Measurements from ENCODE around the gene RHPN2. TPM values are rescaled to one million over a fixed set of nuclear protein-coding genes. Genes with fewer than 3 reads are reported as not detected.
"Not testable (repeated sequence)": the region's sequence is repeated elsewhere in the genome, so short reads cannot be mapped to it uniquely, and the experiment has no call there.

RHPN2 gene
- polyA plus RNA-seq, 1 donor, result 34.4 TPM

DNA sequence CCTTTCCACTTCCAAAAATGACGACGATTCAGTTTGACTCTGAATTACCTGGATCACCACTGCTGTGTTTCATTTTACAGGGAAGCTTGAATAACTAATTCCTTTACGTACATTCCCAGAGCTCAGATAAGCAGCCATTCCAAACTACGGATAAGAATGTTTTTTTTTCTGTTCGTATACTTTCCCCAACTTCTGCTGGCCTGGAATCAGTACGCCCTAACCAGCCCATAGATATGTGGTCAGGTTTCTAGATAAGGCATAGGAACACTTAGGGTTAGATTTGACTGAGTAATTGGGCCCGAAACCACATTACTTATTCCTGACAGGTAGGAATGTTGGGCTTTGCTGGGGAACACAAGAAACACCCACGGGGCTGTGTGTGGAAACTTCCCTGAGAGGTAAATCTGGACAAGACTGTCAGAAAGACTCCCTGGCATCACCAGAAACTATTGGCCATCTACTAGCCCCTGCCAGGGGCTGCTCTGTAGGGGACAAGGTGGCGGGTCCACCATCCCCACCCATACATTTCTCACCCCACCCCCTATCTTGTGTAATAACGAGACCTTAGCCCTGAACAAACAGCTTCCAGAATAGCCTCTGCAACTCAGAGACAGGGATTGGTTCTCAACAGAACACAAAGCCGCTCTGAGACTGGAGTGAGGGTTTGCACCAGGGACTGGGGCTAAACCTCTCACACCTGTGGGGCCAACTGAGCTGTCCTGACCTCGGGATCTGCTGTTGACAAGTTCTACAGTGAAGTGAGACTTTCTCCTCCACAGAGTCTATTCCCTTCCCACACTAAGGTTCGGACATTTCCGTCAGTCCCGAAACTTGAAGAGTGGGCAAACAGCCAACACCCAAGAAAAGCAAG, 15.6 kb downstream of the RHPN2 start:
- Histone ChIP-seq H3K36me3 (ENCODE audit: control insufficient read depth, insufficient read depth, low read length) (peaks cover 10% of the 10 kb centered on the region), H3K4me1 (ENCODE audit: control insufficient read depth, insufficient read depth, low read length) (peaks cover 56% of the 10 kb centered on the region), H3K4me3 (ENCODE audit: low read length) (no peak overlapping the region), H3K27me3 (ENCODE audit: control insufficient read depth, insufficient read depth, low read length) (no peaks in the 10 kb centered on the region), H3K27ac (ENCODE audit: low read length) (peak overlapping the region; percentile 99), H3K9me3 (ENCODE audit: control insufficient read depth, low read depth, low read length) (no peaks in the 10 kb centered on the region)
- peak in 1 of 2 donors; percentile 69 for DNase-seq
- WGBS (ENCODE audit: insufficient coverage, low lambda C conversion rate), result 17% methylated on average over 1 of the region's 15 CpGs

DNA sequence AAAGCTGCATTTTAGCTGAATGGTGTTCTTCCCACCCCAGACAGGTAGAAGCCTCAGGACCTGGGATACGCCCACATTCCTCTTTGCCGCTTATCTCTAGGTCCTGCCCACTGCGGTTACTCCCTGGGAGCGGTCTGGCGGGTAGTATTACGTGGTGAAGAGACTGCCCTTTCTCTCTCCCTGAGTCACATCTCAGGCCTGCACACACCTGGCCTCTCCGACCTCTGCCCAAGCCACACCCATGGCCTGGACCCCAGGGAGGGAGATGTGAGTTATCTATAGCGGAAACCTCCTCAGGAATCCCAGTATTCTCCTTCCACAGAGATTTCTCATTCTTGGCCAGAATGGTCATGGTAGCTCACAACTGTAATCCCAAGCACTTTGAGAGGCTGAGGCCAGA, 17.3 kb downstream of the RHPN2 start:
- Histone ChIP-seq H3K4me3 (ENCODE audit: low read length) (no peak overlapping the region), H3K9me3 (ENCODE audit: control insufficient read depth, low read depth, low read length) (no peaks in the 10 kb centered on the region), H3K4me1 (ENCODE audit: control insufficient read depth, insufficient read depth, low read length) (peaks cover 54% of the 10 kb centered on the region), H3K27ac (ENCODE audit: low read length) (peak overlapping the region; percentile 99), H3K27me3 (ENCODE audit: control insufficient read depth, insufficient read depth, low read length) (no peaks in the 10 kb centered on the region), H3K36me3 (ENCODE audit: control insufficient read depth, insufficient read depth, low read length) (peaks cover 6% of the 10 kb centered on the region)
- DNase-seq, result peak; percentile 98 to 99
- WGBS (ENCODE audit: insufficient coverage, low lambda C conversion rate), result no CpG with 5 or more reads among the region's 8 CpGs

DNA sequence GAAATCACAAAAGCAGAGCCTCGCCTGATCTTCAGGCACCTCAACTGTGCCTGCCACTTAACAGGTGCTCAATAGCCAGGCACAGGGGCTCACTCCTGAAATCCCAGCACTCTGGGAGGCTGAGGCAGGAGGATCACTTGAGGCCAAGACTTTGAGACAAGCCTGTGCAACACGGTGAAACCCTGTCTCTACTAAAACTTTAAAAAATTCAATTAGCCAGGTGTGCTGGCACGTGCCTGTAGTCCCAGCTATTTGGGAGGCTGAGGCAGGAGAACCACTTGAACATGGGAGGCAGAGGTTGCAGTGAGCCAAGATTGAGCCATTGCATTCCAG, 22.9 kb downstream of the RHPN2 start:
- H3K27me3 ChIP-seq (ENCODE audit: control insufficient read depth, insufficient read depth, low read length); DNase-seq; H3K36me3 ChIP-seq (ENCODE audit: control insufficient read depth, insufficient read depth, low read length); H3K4me3 ChIP-seq (ENCODE audit: low read length); H3K9me3 ChIP-seq (ENCODE audit: control insufficient read depth, low read depth, low read length): not testable (repeated sequence)
- H3K4me1 ChIP-seq (ENCODE audit: control insufficient read depth, insufficient read depth, low read length), result peaks cover 42% of the 10 kb centered on the region
- peak overlapping the region; percentile 95 for H3K27ac ChIP-seq (ENCODE audit: low read length)
- no CpG with 5 or more reads among the region's 3 CpGs for WGBS (ENCODE audit: insufficient coverage, low lambda C conversion rate)

DNA sequence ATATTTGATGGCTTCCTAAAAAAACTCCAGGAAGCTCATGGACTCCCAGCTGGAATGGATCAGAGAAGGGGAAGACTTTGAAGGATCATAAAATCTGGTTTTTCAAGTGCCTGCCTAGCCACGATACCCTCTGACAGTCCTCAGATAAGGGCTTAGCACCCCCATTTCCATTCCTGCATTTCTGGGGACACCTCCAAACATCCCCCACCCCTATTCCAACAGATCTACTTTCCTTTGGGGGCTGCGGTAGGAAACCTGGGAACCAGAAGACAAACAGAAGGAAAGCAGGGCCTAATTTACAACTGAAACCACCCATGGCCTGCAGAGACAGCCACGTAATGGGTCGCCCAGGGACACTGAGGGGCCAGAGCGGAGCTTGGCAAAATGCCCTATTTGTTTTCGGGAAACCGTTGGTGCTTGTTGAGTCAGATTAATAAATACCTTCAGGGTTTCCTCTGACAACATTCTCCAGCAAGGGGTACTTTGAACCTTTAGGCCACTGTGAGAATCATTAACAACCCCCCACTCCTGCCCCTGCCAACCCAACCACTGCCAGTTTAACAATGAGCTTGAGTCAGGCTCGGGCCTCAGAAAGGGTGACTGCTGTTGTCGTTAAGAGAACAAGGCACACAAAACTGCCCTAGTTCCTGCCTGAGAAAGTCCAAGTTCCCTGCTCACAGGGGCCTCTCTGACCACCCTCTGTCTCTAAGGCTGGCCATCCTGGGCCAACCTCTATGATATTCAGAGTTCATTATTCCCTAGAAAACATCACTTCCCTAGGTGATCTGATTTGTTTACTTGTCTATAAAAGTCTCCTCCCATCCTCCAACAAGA, 23.5 kb downstream of the RHPN2 start:
- peaks cover 39% of the 10 kb centered on the region for H3K4me1 ChIP-seq (ENCODE audit: control insufficient read depth, insufficient read depth, low read length)
- H3K27me3 ChIP-seq (ENCODE audit: control insufficient read depth, insufficient read depth, low read length), result no peaks in the 10 kb centered on the region
- no peak overlapping the region for H3K4me3 ChIP-seq (ENCODE audit: low read length)
- DNase-seq, result peak; percentile 96 to 99
- H3K27ac ChIP-seq (ENCODE audit: low read length), result peak overlapping the region; percentile 95
- peaks cover 2% of the 10 kb centered on the region for H3K36me3 ChIP-seq (ENCODE audit: control insufficient read depth, insufficient read depth, low read length)
- no CpG with 5 or more reads among the region's 9 CpGs for WGBS (ENCODE audit: insufficient coverage, low lambda C conversion rate)
- peaks cover 7% of the 10 kb centered on the region for H3K9me3 ChIP-seq (ENCODE audit: control insufficient read depth, low read depth, low read length)

DNA sequence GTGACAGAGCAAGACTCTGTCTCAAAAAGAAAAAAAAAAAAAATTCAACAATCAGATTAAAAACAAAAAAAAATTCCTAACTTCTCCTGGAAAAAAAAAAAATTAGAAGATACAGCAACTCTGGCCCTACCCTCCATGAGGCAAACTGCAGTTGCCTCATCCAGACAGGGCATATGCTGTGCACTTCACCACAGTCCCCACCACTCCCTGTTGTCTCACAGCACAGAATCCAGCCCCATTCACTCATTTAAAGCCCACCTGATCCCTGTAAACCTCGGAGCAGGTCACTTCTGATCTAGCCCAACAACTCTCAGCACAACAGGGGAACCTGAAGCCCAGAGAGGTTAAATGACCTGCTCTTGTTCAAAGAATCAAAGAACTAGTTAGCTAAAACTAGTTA, 24.9 kb downstream of the RHPN2 start:
- H3K4me3 ChIP-seq (ENCODE audit: low read length), result no peak overlapping the region
- peak overlapping the region; percentile 95 for H3K27ac ChIP-seq (ENCODE audit: low read length)
- WGBS (ENCODE audit: insufficient coverage, low lambda C conversion rate), result no CpG with 5 or more reads among the region's 1 CpG
- H3K36me3 ChIP-seq (ENCODE audit: control insufficient read depth, insufficient read depth, low read length), result peaks cover 4% of the 10 kb centered on the region
- no peaks in the 10 kb centered on the region for H3K27me3 ChIP-seq (ENCODE audit: control insufficient read depth, insufficient read depth, low read length)
- DNase-seq, result no peak
- peaks cover 7% of the 10 kb centered on the region for H3K9me3 ChIP-seq (ENCODE audit: control insufficient read depth, low read depth, low read length)
- H3K4me1 ChIP-seq (ENCODE audit: control insufficient read depth, insufficient read depth, low read length), result peaks cover 39% of the 10 kb centered on the region

DNA sequence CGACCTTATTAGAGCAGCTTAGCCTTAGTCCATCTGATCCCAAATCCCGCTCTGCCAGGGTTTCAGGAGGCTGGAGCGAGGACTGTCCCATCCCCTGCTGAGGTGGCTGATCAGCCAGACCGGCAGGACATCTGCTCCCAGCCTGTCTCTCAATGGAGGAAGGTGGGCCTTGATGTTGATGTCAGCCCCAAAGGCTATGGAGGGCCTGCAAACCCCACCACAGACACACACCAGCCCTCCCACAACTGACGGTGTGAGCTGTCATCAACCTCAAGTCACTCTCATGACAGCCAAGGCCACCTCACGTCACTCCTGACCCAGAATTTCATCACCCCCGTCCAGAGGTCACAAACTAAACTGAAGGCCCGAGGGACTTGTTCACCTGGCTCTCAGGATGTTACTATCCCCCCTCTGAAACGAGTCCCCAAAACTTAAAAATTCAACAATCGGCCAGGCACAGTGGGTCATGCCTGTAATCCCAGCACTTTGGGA, 25.5 kb downstream of the RHPN2 start:
- Histone ChIP-seq H3K27ac (ENCODE audit: low read length) (peak overlapping the region; percentile 95), H3K4me3 (ENCODE audit: low read length) (no peak overlapping the region), H3K36me3 (ENCODE audit: control insufficient read depth, insufficient read depth, low read length) (peaks cover 4% of the 10 kb centered on the region), H3K9me3 (ENCODE audit: control insufficient read depth, low read depth, low read length) (peaks cover 7% of the 10 kb centered on the region), H3K4me1 (ENCODE audit: control insufficient read depth, insufficient read depth, low read length) (peaks cover 39% of the 10 kb centered on the region), H3K27me3 (ENCODE audit: control insufficient read depth, insufficient read depth, low read length) (no peaks in the 10 kb centered on the region)
- DNase-seq, result peak in 1 of 2 donors; percentile 66
- WGBS (ENCODE audit: insufficient coverage, low lambda C conversion rate), result no CpG with 5 or more reads among the region's 10 CpGs

DNA sequence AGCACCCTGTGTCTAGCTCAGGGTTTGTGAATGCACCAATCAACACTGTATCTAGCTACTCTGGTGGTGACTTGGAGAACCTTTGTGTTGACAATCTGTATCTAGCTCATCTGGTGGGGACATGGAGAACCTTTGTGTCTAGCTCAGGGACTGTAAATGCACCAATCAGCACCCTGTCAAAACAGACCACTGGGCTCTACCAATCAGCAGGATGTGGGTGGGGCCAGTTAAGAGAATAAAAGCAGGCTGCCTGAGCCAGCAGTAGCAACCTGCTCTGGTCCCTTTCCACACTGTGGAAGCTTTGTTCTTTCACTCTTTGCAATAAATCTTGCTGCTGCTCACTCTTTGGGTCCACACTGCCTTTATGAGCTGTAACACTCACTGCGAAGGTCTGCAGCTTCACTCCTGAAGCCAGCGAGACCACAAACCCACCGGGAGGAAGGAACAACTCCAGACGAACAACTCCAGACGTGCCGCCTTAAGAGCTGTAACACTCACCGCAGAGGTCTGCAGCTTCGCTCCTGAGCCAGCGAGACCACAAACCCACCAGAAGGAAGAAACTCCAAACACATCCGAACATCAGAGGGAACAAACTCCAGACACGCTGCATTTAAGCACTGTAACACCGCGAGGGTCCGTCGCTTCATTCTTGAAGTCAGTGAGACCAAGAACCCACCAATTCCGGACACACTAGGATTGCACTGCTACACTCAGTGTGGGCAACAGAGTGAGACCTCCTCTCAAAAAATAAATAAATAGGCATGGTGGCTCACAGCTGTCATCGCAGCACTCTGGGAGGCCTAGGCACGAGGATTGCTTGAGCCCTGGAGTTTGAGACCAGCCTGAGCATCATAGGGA, 27.3 kb downstream of the RHPN2 start:
- H3K27me3 ChIP-seq (ENCODE audit: control insufficient read depth, insufficient read depth, low read length); H3K9me3 ChIP-seq (ENCODE audit: control insufficient read depth, low read depth, low read length); DNase-seq; H3K27ac ChIP-seq (ENCODE audit: low read length); H3K36me3 ChIP-seq (ENCODE audit: control insufficient read depth, insufficient read depth, low read length); H3K4me3 ChIP-seq (ENCODE audit: low read length): not testable (repeated sequence)
- no CpG with 5 or more reads among the region's 18 CpGs for WGBS (ENCODE audit: insufficient coverage, low lambda C conversion rate)
- H3K4me1 ChIP-seq (ENCODE audit: control insufficient read depth, insufficient read depth, low read length), result peaks cover 41% of the 10 kb centered on the region

DNA sequence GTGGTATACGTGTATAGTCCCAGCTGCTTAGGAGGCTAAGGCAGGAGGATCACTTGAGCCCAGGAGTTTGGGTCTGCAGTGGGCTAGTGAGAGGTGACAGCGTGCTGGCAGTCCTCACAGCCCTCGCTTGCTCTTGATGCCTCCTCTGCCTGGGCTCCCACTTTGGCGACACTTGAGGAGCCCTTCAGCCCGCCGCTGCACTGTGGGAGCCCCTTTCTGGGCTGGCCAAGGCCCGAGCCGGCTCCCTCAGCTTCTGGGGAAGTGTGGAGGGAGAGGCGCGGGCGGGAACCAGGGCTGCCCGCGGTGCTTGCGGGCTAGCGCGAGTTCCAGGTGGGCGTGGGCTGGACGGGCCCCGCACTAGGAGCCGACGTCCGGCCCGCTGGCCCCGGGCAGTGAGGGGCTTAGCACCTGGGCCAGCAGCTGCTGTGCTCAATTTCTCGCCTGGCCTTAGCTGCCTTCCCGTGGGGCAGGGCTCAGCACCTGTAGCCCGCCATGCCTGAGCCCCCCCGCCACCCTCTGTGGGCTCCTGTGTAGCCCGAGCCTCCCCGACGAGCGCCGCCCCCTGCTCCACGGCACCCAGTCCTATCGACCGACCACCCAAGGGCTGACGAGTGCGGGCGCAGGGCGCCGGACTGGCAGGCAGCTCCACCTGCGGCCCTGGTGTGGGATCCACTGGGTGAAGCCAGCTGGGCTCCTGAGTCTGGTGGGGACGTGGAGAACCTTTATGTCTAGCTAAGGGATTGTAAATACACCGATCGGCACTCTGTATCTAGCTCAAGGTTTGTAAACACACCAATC, 28.1 kb downstream of the RHPN2 start:
- H3K27me3 ChIP-seq (ENCODE audit: control insufficient read depth, insufficient read depth, low read length); DNase-seq; H3K27ac ChIP-seq (ENCODE audit: low read length); H3K36me3 ChIP-seq (ENCODE audit: control insufficient read depth, insufficient read depth, low read length); H3K4me3 ChIP-seq (ENCODE audit: low read length); H3K9me3 ChIP-seq (ENCODE audit: control insufficient read depth, low read depth, low read length): not testable (repeated sequence)
- 100% methylated on average over 2 of the region's 45 CpGs for WGBS (ENCODE audit: insufficient coverage, low lambda C conversion rate)
- peaks cover 36% of the 10 kb centered on the region for H3K4me1 ChIP-seq (ENCODE audit: control insufficient read depth, insufficient read depth, low read length)

DNA sequence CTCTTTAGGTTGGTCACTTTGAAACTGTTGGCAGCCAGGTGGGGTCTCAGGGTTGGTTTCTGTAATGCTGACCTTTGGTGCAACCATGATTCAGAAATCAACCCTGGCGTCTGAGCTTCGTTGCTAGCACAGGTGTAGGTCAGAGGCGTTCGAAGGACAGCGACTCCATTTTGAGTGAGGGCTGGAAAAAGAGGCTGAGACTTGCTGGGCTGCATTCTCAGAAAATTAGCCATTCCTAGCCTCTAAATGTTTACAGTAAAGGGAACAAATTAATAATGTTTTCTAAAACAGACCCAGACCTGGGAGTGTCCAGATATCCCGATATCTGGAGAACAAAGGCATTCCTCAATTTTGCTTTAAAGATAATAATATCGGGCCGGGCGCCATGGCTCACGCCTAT, 29.2 kb downstream of the RHPN2 start:
- peaks cover 28% of the 10 kb centered on the region for H3K4me1 ChIP-seq (ENCODE audit: control insufficient read depth, insufficient read depth, low read length)
- H3K36me3 ChIP-seq (ENCODE audit: control insufficient read depth, insufficient read depth, low read length), result peaks cover 4% of the 10 kb centered on the region
- H3K27ac ChIP-seq (ENCODE audit: low read length), result no peak overlapping the region
- DNase-seq, result no peak
- H3K4me3 ChIP-seq (ENCODE audit: low read length), result no peak overlapping the region
- H3K9me3 ChIP-seq (ENCODE audit: control insufficient read depth, low read depth, low read length), result peaks cover 7% of the 10 kb centered on the region
- H3K27me3 ChIP-seq (ENCODE audit: control insufficient read depth, insufficient read depth, low read length), result no peaks in the 10 kb centered on the region
- WGBS (ENCODE audit: insufficient coverage, low lambda C conversion rate), result no CpG with 5 or more reads among the region's 10 CpGs
